HG03442 (cell line): Measurements from ENCODE around the gene SMIM35.
A peak's percentile ranks its signal among the peaks of the same experiment; 100 is the strongest.
"Not testable (repeated sequence)": the region's sequence is repeated elsewhere in the genome, so short reads cannot be mapped to it uniquely, and the experiment has no call there.

Experiments
- ATAC-seq: cut with Tn5 transposase; IDR thresholded peaks from one replicate; pipeline ENCODE4 v1.9.1; 2021; ENCODE audit warnings: mild to moderate bottlenecking, moderate library complexity; ENCODE audit not compliant: unreplicated experiment

Gene SMIM35

DNA sequence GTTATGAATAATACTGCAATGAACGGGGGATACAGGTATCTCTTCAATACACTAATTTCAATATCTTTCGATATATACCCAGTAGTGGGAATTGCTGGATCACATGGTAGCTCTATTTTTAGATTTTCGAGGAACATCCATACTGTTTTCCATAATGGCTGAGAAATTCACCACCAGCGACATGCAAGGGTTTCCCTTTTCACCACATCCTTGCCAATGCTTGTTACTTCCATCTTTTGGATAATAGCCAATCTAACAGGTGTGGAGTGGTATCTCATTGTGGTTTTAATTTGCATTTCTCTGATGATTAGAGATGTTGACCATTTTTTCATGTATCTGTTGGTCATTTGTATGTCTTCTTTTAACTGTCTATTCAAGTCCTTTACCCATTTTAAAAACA lies 94.6 kb downstream of the SMIM35 start:
- ATAC-seq = no peak

DNA sequence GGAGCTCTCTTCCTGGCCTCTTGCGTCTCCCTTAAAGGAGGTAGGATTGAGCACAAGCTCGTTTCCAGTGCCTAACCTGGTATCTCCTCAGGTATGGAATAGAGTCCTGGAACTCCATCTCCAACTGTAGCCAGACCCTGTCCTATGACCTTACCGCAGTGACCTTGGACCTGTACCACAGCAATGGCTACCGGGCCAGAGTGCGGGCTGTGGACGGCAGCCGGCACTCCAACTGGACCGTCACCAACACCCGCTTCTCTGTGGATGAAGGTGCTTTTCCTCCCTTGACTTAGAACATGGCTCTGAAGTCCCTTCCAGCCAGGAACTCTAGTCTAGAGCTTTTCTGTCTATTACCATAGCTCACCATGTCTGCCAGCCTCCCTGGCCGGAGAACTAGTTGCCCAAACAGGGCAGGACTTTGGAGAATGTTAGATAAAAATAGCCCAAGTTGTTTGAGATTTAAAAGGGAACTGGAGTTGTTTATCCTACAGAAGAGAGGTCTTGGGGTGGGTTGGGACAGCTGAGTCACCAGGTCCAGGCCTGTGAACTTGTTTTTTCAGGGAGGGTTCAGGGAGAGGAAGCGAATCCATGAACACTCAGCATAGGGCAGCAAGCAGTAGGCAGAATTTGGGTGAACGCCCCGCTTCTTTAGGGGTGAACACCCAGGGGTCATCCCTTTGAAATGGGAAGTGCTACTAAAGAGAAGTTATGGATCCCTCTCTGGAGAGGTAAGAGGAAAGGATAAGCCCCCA lies 97.2 kb downstream of the SMIM35 start:
- ATAC-seq = no peak

DNA sequence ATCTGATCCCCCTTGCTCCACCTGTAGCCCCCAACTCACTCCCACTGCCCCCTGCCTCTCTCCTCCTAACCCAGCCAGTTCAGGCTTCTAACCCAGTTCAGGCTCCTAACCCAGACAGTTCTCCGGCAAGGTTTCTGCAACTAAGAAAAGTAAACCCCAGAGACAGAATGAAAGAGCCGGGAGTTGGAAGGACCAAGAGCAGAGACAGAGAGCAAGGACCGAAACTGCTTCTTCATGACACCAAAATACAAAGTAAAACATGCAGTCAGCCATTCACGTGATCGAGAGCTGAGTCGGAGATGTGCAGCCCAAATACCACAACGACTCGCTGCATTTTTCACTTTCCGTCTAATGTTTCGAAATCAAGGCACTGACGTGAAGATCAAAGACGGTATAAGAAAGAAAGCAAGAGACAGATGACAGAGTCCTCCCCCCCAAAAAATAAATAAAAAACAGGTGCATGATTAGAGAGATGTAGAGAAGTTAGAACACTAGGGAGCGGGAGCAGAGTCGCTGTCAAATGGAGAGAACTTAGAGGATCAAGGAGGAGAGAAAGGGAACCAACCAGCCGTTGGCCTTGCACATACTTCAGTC lies 99.7 kb downstream of the SMIM35 start:
- ATAC-seq = peak; percentile 37

DNA sequence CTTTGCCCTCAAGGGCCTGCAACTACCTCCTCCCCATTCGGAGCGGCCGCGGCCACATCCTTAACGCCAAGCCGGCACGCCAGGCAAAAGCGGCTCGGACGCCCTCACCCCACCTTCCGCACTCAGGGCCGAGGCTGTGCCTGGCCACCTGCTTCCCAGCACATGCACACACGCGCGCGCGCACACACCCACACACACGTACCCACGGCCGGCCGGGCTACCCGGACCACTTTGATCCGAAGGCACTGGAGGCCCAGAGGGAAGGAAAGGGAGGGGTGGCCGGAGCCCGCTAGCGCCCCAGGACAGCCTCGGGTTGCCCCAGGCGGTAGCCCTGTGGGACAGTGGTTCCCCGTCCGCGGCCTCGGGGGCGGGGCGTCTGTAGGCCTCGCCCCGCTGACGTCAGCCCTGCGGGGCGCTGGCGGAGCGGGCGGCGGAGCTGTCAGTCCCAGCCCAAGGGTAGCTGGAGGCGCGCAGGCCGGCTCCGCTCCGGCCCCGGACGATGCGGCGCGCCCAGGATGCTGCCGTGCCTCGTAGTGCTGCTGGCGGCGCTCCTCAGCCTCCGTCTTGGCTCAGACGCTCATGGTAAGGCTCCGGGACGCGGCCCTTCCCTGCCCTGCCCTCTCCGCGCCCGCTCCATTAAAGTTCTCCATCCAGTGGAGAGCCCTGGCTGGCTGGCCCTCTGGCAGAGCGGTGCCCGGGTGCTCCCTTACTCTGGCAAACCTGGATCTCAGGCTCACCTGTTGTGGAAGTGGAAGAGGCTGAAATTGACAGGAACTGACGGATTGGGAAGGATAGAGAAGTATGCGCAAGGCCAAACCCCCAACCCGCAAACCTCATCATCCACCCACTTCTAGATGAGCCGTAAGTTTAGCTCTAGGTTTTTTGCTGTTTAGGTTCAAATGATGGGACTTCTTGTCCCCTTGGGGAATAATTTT lies 100.5 kb downstream of the SMIM35 start, which contains the start of gene IL10RA:
Gene IL10RA (plus strand): TSS at position 442 of the 935 bp plus-strand sequence. CDS start 74 bp downstream, at position 516.
- ATAC-seq = peak; percentile 86

DNA sequence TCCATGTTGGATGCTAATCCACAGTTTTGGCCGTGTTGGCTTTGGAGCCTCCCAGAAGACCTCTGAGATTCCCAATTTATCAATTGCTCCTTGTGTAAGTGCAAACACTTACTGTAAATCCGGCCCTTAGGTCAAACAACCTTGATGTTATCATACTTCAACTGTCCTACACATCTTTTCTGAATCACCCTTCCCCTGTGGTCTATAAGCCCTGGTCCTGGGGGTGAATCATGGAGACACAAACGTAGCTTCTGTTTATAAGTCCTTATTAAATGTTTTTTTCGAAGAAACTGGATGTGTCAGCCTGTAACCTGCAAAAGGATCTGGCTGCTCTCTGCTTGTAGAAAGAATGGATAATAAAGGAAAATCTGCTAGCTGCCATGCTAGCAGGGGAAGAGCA lies 102.3 kb downstream of the SMIM35 start:
- ATAC-seq = no peak

DNA sequence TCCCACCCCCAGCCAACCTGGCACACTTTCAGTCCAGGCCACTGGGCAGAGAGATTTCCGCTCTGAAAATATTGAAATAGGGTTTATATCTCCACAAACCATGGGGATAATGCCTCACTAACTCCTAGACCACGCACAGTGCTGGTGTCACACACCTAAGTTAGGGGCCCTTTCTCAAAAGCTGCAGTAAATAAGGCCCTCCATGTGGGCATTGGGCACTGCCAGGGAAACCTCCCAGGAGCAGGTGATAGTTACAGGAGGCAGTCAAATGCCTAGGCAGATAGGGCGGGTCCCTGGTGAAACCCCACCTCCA lies 103.6 kb downstream of the SMIM35 start:
- ATAC-seq = no peak

DNA sequence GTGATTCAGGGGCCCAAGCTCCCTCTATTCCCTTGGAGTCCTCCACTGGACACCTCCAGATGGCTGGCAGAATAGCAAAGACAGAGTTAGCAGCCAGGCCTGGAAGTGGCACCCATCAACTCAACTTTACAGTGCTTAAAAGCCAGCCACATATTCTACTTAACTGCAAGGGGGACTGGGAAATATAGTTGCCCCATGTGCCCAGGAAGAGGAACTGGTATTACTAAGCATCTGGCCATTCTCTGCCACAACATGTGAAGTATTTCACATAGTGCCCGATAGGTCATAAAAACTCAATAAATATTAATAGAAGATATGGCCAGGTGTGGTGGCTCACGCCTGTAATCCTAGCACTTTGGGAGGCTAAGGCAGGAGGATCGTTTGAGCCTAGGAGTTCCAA lies 106.0 kb downstream of the SMIM35 start:
- ATAC-seq = no peak

DNA sequence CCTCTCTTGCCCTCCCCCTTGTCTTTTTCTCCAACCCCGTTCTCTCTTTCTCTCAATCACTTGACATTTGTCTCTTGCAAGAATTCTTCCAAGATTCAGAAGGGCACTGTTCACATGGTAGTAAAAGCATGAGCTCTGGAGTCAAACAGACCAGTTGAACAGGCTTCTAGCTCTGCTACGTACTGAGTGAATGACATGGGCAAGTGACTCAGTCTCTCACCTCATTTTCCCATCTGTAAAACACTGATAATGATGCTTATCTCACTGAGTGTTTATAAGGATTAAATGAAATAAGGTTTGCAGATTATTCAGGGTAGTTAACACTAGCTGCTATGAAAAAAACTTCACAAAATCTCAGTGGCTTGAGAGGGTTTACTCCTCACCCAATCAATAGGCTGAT lies 106.5 kb downstream of the SMIM35 start:
- ATAC-seq = no peak

DNA sequence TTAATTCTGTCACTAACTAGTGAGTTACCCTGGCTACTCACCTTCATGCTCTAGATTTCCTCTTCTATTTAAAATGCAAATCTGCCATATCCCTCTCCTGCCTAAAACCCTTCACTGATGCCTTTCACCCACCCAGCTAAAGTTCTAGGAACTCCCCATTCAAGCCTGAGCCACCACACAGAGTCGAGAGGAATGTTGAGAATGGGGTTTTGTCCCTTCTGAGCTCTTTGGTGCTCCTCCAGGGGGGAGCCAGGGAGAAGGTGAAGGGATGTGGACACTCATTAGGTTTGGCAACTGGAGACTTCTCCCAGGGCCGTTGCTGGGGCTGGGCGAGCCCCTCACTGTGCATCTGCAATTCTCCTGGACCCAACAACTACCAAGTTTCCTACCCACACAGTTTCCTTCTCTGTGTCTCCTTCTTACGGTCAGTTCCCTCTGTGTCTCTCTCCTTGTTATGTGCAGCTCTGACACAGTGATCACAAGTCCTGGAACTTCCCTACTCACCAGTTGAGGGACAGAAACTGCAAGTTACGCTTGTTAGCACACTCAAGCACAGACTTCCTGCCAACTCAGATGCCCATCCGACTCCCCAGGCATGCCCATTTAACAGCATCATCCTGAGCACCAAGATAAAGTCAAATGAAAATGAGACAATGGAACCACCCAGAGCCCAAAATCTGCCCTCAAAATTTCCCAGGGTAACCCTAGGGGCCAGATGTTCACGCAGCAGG lies 107.1 kb downstream of the SMIM35 start:
- no peak for ATAC-seq

DNA sequence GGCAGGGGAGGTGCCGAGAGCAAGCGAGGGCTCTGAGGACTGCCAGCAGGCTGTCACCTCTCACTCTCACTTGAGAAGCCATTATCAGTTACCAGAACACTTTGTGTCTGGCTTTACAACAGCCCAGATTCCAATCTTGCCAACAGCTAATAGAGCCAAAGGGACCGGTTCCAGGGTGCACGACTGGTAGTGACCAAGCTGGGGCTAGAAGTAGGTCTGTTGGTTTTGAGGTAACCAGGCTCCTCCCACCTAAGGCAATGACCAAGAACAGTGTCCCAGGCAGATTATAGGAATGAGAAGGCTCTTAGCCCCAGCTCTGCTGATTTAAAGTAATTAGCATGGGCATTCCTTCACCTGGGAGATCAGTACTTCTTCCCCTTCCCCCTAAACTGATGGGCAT lies 107.8 kb downstream of the SMIM35 start:
- ATAC-seq = no peak

DNA sequence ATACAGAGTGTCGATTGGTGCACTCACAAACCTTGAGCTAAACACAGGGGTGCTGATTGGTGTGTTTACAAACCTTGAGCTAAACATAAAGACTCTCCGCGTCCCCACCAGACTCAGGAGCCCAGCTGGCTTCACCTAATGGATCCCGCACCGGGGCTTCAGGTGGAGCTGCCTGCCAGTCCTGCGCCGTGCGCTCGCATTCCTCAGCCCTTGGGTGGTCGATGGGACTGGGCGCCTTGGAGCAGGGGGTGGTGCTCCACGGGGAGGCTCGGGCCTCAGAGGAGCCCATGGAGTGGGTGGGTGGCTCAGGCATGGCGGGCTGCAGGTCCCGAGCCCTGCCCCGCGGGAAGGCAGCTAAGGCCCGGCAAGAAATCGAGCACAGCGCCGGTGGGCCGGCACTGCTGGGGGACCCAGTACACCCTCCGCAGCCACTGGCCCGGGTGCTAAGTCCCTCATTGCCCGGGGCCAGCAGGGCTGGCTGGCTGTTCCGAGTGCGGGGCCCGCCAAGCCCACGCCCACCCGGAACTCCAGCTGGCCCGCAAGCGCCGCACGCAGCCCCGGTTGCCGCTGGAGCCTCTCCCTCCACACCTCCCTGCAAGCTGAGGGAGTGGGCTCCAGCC lies 108.4 kb downstream of the SMIM35 start:
- ATAC-seq = not testable (repeated sequence)

DNA sequence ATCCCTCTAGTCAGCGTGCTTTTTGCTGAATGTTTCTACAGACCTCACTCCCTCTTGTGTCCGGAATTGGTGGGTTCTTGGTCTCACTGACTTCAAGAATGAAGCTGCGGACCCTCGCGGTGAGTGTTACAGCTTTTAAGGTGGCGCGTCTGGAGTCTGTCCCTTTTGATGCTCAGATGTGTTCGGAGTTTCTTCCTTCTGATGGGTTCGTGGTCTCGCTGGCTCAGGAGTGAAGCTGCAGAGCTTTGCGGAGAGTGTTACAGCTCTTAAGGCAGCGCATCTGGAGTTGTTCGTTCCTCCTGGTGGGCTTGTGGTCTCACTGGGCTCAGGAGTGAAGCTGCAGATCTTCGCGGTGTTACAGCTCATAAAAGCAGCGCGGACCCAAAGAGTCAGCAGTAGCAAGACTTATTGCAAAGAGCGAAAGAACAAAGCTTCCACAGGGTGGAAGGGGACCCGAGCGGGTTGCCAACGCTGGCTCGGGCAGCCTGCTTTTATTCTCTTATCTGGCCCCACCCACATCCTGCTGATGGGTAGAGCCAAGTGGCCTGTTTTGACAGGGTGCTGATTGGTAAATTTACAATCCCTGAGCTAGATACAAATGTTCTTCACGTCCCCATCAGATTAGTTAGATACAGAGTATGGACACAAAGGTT lies 109.0 kb downstream of the SMIM35 start:
- not testable (repeated sequence) for ATAC-seq

DNA sequence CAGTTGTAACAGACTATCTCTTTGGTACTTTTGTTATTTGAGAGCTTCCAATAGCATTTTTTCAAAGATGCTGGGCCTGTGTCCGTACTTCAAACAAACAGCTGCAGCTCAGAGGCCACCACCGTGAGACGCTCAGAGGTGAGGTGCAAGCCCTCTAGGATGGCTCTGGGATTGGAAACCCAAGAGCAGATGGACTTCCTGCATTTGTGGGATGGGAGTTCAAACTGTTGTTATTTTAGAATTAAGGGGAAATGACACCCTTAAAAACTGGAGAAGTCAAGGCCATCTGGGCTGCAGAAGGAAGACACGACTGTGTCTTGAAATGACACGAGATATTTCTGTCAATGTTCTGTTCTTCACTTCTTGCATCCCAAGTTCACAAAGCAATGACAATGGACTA lies 109.7 kb downstream of the SMIM35 start:
- ATAC-seq = no peak

DNA sequence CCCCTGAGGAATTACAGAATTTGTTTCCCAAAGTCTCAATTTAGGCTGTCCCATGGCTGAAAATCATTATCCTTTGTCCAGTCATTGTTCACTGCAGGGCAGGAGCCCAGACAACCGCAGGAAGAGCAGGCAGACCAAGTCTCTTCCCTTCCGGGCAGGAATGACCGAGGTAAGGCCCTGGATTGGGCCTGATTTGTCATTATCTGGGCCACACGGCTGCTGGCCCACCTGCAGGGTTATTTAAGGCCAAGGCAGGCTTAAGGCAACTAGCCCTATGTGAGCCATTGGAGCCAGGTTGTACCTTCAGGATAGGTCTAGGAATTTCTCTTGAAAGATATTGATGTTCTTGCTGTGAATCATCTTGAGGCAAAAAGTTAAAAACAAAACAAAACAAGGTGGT lies 110.3 kb downstream of the SMIM35 start:
- no peak for ATAC-seq

DNA sequence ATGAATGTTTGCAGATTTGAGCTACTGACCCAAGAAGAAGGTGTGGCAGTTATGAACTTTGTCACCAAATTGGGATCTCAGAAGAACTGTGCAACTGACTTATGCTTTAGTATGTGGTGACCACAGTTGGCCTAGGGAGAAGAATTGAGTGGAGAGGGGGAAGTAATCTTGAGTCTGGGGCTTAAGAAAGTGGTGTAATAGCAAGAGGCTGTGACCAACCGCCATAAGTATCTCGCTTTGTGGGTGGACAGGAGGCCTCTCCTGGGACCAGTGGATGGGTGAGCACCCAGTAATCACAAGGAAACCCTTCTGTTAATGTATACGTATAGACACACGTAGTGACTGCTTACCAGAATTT lies 113.3 kb downstream of the SMIM35 start:
- ATAC-seq = no peak

DNA sequence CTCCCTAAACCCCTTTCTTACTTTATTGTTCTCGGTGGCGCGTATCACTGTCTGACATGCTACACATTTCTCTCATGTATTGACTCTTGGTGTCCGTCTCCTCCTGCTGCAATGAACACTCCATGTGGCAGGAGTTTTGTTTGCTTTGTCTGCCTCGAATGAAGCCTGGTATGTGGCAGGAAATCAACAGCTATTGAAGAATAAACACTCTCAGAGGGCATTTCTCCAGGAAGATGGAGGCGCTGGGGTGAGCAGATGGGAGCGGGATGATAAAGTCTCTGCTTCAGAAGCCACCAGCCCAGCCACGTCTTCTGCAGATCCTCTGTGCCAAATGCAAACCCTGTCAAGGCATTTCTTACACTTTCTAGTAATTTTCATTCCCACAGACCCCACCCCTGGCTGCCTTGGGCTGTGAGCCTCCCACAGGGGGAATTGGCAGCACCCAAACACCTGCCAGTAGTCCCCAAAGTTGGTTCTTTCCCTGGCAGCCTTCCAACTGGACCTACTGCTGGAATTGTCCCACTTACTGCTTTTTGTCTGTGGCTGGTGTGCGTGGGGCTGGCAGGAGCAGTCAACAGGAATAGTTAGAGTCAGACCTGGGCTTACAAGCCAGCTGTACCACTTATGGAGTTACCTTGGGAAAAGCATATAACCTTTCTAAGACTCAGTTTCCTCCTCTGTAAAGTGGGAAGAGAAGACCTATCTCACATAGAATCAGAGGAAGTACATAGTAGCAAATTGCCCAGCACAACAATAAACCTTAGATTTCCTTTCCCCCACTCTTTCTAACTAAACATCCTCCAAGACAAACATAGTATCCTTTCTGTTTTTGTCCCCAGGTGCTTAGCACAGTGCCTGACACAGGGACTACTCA lies 113.9 kb downstream of the SMIM35 start:
- no peak for ATAC-seq

DNA sequence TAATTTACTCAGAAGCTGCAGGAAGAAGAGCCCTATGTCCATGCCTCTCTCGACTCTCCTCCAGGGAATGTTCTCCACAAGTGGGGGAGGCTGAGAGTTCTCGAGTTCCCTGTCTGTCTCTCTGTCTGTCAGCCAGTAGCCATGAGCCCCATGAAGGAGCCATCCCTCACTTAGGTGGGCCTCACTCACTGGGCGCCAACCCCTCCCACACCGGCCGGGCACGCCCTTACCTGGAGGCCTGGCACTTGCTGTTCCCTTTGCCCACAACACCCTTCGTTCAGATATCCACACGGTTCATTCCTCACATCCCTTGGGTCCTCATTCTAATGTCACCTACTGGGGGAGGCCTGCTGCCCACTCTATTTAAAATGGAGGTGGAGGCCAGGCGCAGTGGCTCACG lies 114.7 kb downstream of the SMIM35 start:
- ATAC-seq = no peak

DNA sequence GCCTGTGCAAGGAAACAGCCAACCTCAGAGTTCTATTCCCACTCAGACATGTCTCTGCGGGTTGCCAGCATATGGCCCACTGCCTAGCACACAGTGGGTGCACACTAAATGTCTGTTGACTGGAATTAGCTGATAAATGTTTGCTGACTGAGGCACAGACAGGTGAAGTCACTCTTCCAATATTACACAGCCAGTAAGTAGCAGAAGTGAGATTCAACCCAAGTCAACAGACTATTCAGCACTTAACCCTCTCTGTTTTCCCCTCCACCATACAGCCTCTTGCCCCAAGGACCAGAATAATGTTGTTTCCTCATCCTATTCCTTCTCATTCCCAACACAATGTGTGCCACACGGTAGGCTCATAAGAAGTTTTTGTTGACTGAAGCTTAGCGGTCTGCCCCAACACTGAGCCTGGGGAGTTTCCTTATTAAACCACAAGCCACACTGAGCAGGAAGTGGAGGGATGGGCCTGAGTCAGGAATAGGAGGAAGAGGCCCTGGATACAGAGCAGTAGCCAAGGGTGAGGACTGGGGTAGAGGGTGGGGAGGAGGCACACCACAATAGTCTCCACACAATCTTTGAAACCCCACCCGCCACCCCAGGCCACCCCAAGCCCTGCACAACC lies 116.3 kb downstream of the SMIM35 start:
- no peak for ATAC-seq
